Tibial nerve (tissue), 3 donors: Measurements from ENCODE around the gene ZNF175.

Experiments
- POLR2A ChIP-seq, 2 donors: fragments of 450-650 bp; IDR thresholded peaks; one replicate each; pipeline ENCODE4 v1.6.1; 2017; ENCODE audit warnings: antibody characterized with exemption in 2 of 2, mild to moderate bottlenecking in 2 of 2, moderate library complexity in 2 of 2
- TF ChIP-seq, protein P1 (sequence below), 5 experiments: fragments of 200-600 bp in 3 of 5; fragments of 450-650 bp in 2 of 5; sonication (generic) in 3 of 5; IDR thresholded peaks; one replicate each; pipeline ENCODE4 v1.5.1; 2016 to 2019; ENCODE audit warnings: antibody characterized with exemption in 5 of 5, mild to moderate bottlenecking in 3 of 5, moderate library complexity in 2 of 5

DNA sequence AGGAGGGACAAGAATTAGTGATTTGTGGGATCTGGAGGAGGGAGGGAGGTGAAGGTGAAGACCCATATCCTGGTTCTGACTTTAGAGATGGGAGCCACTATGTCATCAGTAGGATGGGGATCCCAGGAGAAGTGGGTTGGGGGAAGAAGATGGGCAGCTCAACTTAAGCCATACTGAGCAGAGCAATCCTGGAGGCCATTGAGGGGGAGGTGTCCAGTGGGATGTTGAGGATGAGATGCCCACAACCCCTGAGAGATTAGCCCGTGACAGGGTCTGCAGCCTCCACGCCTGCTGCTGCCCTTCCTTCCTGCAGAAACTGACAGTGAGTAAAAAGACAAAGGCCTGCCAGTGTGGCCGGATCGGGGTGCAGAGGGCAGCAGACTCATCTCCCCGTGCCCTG, 28.4 kb upstream of the ZNF175 start:
- TF ChIP-seq, protein P1, sequence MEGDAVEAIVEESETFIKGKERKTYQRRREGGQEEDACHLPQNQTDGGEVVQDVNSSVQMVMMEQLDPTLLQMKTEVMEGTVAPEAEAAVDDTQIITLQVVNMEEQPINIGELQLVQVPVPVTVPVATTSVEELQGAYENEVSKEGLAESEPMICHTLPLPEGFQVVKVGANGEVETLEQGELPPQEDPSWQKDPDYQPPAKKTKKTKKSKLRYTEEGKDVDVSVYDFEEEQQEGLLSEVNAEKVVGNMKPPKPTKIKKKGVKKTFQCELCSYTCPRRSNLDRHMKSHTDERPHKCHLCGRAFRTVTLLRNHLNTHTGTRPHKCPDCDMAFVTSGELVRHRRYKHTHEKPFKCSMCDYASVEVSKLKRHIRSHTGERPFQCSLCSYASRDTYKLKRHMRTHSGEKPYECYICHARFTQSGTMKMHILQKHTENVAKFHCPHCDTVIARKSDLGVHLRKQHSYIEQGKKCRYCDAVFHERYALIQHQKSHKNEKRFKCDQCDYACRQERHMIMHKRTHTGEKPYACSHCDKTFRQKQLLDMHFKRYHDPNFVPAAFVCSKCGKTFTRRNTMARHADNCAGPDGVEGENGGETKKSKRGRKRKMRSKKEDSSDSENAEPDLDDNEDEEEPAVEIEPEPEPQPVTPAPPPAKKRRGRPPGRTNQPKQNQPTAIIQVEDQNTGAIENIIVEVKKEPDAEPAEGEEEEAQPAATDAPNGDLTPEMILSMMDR (IDR thresholded peaks at IDR 0.05) = no peak
- TF ChIP-seq POLR2A (IDR thresholded peaks at IDR 0.05) = no peak
